Measurements from ENCODE around the gene DBNDD1. TPM values are rescaled to one million over a fixed set of nuclear protein-coding genes. Genes with fewer than 3 reads are reported as not detected.
"Not testable (repeated sequence)": the region's sequence is repeated elsewhere in the genome, so short reads cannot be mapped to it uniquely, and the experiment has no call there.

The DBNDD1 gene, protein sequence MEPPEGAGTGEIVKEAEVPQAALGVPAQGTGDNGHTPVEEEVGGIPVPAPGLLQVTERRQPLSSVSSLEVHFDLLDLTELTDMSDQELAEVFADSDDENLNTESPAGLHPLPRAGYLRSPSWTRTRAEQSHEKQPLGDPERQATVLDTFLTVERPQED
- polyA plus RNA-seq (ENCODE audit: insufficient read length): 10.6 TPM
- long read RNA-seq, donor 1, transcript DBNDD1-207 (1 exons, 2,889 nt): major isoform, 5 of 9 reads
- long read RNA-seq, donor 1, partial matches to known transcripts: 0 of 9 reads
- long read RNA-seq, donor 1, other reads (novel, unspliced or antisense): 0 of 9 reads
- long read RNA-seq, donor 2, transcript DBNDD1-207 (1 exons, 2,889 nt): major isoform, 10 of 15 reads
- long read RNA-seq, donor 2, partial matches to known transcripts: 0 of 15 reads
- long read RNA-seq, donor 2, other reads (novel, unspliced or antisense): 0 of 15 reads
- long read RNA-seq, donor 3, partial matches to known transcripts: 0 of 8 reads
- long read RNA-seq, donor 3, other reads (novel, unspliced or antisense): 0 of 8 reads
- long read RNA-seq, donor 4, partial matches to known transcripts: 0 of 3 reads
- long read RNA-seq, donor 4, other reads (novel, unspliced or antisense): 0 of 3 reads
- long read RNA-seq, donor 5, partial matches to known transcripts: 0 of 6 reads
- long read RNA-seq, donor 5, other reads (novel, unspliced or antisense): 0 of 6 reads
- long read RNA-seq, donor 6, transcript DBNDD1-201 (4 exons, 2,079 nt): major isoform, 16 of 27 reads
- long read RNA-seq, donor 6, transcript DBNDD1-207 (1 exons, 2,889 nt): minor isoform, 9 of 27 reads
- long read RNA-seq, donor 6, partial matches to known transcripts: 0 of 27 reads
- long read RNA-seq, donor 6, other reads (novel, unspliced or antisense): 0 of 27 reads
- long read RNA-seq, donor 7, transcript DBNDD1-201 (4 exons, 2,079 nt): major isoform, 6 of 9 reads
- long read RNA-seq, donor 7, partial matches to known transcripts: 0 of 9 reads
- long read RNA-seq, donor 7, other reads (novel, unspliced or antisense): 0 of 9 reads
- long read RNA-seq, donor 8, partial matches to known transcripts: 0 of 4 reads
- long read RNA-seq, donor 8, other reads (novel, unspliced or antisense): 0 of 4 reads

DNA sequence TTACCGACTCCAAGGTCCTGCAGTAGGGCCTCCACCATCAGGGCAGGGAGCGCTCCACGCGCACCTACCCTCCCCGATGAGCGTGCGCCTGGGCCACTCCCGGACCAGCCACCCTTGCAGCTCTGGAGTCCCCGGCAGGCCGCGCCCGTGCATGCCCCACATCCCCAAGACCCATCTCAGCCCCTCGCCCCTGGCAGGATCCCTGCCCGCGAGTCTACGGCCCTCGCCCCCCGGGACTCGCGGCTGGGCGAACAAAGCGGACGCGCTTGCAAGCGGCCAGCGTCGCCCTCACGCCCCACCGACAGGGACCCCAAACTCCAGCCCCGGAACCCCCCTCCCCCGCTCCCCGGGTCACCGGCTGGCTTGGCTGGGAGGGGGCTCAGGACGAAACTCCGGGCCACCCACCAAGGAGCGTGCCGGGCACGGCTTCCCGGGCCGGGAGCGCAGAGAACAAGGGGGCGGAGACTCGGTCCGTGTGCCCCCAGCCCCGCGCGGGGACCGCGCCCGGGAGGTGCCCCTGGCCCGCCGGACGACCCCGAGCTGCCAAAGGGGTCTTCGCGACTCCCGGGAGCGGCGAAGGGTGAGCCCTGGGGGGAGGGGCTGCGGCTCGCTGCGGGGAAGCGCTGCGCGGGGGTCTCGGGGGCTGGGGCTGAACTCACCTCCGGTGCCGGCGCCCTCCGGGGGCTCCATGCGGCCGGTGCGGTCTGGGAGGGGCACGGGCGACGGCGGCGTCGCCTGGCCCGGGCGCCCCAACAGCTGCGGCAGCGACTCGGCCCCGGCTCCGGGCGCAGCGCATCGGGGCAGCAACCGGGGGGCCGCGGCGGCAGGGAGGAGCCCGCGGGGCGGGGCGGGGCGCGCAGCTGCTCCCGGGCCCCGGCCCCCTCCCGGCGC lies at the start of gene DBNDD1:
Gene DBNDD1 (minus strand): TSS at position 805 of the 891 bp plus-strand sequence. CDS start 115 bp downstream, at position 690.
- no peak for DNase-seq

DNA sequence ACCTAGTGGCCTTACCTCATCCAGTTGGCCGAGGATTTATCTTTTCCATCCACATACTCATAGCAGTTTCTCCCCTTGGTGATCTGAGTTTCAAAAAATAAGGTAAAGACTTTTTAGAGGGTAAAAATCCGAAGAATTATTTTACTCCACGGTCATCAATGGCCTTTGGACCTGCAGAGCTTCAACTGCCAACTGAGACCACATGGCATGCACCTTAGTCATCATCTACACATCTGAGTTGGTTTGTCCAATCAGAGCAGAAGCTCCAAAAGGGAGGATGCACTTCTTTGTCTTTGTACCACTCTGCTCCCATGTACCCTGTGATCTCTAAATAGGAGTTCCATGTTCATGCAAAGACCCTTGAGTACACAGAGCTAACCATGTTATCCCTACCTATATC lies 42.2 kb upstream of the DBNDD1 start:
- DNase-seq: no peak

- no peak for DNase-seq
Observed at GRCh38 chr16:90057738-90058173, 38.5 kb upstream of the DBNDD1 start.

- DNase-seq: not testable (repeated sequence)
Observed at GRCh38 chr16:90056521-90056920, 37.3 kb upstream of the DBNDD1 start.

- DNase-seq: no peak
Observed at GRCh38 chr16:90055371-90055770, 36.1 kb upstream of the DBNDD1 start.

DNA sequence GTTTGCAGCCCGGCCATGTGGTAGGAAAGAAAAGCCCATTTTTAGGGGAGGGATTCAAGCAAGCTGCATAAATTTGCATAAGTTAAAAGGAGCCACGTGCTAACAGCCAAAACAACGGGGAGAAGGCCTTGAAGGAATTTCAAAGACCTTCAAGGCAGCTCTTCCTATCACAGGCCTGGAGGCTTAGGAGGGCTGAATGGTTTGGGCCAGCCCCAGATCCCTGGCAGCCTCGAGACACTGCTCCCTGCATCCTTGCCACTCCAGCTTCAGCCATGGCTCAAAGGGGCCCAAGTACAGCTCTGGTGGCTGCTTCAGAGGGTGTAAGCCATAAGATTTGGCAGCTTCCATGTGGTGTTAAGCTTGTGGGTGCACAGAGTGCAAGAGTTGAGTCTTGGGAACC lies 35.3 kb upstream of the DBNDD1 start:
- no peak for DNase-seq

GRCh38 chr16:90053902-90054500 lies 34.7 kb upstream of the DBNDD1 start:
- no peak for DNase-seq

DNA sequence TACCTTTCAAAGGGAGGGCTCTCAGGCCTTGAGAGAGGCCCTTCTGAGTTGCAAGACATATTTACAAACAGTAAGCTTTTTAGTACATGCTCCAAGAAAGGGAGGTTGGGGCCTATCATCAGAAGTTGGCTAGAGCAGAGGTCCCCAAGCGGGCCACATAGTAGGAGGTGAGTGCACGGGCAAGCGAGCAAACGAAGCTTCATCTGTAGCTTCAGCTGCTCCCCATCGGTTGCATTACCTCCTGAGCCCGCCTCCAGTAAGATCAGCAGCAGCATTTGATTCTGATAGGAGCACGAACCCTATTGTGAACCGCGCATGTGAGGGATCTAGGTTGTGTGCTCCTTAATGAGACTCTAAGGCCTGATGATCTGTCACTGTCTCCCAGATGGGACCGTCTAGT lies 31.7 kb upstream of the DBNDD1 start:
- DNase-seq: no peak

GRCh38 chr16:90048737-90049330 lies 29.6 kb upstream of the DBNDD1 start:
- DNase-seq: no peak

DNA sequence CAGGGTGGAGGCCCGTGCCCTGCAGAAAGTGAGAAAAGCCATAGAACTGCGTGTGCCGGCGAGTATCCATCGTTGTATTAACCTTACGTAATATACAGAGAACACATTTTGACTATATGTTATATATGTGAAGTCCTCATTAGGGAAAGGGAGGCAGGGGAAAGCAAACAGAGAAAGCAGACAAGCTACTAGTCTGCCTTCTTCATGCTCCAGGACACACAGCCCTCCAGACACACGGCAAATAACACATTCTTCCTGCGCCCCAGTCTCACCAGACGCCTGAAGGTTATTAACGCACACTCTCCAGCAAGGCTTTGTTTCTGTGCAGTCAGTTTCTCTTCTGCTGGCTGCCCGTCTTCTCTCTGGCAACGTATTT lies 29.1 kb upstream of the DBNDD1 start:
- no peak for DNase-seq

- no peak for DNase-seq
Observed at GRCh38 chr16:90047714-90048346, 28.6 kb upstream of the DBNDD1 start.

DNA sequence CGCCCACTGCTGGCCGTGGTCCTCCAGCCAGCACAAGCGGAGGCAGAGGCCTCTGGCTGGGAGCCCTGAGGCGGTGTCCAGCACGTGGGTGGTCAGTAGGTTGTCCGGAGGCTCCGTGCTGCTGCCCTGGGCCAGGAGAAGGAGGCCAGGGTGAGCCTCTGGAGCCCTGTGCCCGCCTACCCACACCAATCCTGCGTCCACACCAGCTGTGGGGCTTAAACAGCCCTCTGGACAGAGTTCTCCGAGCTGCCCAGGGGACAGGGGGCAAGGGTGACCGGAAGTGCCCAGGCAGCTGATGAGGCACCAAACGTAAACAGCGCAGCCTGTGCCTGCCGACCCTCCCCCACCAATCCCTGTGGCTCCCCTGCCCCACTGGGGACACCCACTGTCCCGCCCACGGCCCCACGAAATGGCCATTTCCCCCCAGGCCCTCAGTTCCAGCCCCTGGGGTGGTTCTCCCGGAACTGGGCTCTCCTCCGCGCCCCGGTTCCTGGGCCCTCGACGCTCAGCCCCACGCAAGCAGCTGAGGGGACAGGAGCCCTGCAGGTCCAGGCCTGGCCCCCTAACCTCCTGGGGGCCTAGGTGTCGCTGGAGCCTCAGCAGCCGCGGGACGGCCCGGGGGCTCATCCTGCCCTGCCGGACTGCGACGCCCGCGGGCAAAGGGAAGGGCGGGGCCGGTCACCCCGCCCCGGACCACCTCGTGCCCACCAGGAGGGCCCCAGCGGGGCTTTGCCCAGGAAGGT lies 27.9 kb upstream of the DBNDD1 start:
- DNase-seq: no peak

DNA sequence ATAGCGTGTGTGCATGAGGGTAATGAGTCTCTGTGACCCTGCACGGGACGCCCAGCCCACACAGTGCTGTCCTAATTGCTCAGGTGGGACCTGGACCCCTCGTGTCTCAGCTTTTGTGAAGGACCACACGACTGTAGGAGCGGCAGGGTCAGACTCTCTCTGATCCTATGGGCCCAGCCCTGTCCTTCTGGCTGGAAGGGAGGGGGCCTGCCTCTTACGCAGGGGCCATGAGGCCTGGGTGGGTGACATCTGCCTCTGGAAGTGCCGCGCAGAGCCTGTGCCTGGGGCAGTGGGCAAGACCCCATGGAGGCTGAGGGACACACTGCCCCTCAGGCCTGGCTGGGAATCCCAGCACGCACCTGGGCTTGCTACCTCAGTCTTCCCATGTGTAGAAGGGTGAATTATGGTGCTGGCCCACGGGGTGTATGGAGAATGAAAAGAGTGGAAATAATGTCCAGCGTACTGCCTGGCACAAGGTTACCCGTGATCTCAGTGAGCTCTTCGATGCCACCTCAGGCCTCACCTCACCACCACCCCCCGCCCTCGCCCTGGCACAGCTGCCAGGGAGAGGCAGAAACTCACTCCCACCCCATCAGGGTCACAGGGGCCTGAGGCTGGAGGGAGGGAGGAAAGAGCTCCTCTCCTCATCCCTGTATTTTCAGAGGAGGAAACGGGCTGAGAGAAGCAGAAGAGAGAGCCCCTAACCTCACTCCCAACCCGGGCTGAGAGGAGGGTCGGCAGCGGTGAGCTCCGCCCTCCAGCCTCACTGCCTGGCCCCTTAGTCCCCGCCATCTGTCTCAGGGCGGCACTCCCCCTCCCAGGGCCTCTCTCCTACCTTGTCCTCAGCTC lies 27.1 kb upstream of the DBNDD1 start:
- peak; percentile 78 for DNase-seq

- no peak for DNase-seq
Observed at GRCh38 chr16:90044111-90044551, 24.9 kb upstream of the DBNDD1 start.

GRCh38 chr16:90043526-90043925 lies 24.3 kb upstream of the DBNDD1 start:
- DNase-seq: no peak

GRCh38 chr16:90042946-90043514 lies 23.8 kb upstream of the DBNDD1 start:
- DNase-seq: no peak

DNA sequence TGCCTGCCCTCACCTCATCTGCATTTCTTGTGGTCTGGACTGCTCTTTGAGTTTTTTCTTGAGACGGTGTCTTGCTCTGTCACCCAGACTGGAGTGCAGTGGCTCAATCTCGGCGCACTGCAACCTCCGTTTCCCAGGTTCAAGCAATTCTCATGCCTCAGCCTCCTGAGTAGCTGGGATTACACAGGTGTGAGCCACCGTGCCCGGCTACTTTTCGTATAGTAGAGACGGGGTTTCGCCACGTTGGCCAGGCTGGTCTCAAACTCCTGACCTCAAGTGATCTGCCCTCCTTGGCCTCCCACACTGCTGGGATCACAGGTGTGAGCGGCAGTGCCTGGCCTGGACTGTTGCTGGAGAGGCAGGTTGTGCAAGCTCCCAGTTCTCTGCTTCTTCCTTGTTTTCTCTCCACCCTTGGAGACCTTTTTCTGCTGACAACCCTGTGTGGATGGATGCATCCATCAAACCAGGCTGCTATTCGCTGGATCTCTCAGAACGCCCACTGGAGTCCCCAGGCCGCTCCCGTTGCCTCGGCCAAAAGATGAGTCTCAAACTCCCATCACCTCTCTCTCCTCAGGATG lies 22.7 kb upstream of the DBNDD1 start:
- no peak for DNase-seq

All from left kidney (tissue), 8 donors.